ENCODE data around the gene SFTPA2.
"Not testable (repeated sequence)": the region's sequence is repeated elsewhere in the genome, so short reads cannot be mapped to it uniquely, and the experiment has no call there.

Gene SFTPA2

DNA sequence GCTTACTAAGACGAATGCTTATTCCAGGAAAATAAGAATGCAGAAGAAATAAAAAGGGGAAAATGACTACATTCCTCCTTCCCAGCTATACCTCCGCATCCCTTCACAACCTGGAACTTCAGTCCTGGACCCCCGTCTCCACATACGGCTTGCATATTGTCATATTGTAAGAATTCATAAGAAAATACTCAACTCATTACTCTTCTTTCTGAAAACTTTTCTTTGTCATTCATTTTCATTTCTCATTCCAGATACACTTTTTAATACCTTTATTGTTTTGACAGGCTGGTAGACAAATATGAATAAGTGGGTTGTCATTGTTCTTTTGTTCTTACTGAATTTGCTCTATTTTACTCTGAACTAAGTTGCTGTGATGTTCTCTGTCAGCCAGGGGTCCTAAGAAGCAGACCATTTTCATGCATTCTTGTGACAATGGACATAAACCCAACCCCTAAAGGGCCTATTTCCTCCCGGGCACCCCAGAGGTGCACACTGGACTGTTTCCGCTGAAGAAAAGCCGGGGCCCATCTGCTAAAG lies 23.3 kb upstream of the SFTPA2 start:
- Histone ChIP-seq H3K9me3 (ENCODE audit: insufficient read depth, low read length) (no peaks in the 10 kb centered on the region), H4K20me1 (ENCODE audit: insufficient read depth, low read length) (no peaks in the 10 kb centered on the region)
- TF ChIP-seq, protein P1, sequence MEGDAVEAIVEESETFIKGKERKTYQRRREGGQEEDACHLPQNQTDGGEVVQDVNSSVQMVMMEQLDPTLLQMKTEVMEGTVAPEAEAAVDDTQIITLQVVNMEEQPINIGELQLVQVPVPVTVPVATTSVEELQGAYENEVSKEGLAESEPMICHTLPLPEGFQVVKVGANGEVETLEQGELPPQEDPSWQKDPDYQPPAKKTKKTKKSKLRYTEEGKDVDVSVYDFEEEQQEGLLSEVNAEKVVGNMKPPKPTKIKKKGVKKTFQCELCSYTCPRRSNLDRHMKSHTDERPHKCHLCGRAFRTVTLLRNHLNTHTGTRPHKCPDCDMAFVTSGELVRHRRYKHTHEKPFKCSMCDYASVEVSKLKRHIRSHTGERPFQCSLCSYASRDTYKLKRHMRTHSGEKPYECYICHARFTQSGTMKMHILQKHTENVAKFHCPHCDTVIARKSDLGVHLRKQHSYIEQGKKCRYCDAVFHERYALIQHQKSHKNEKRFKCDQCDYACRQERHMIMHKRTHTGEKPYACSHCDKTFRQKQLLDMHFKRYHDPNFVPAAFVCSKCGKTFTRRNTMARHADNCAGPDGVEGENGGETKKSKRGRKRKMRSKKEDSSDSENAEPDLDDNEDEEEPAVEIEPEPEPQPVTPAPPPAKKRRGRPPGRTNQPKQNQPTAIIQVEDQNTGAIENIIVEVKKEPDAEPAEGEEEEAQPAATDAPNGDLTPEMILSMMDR (IDR thresholded peaks at IDR 0.05; ENCODE audit: low read depth, low read length) = no peak
- no peak for TF ChIP-seq EZH2phosphoT487 (IDR thresholded peaks at IDR 0.05; ENCODE audit: low read depth)

DNA sequence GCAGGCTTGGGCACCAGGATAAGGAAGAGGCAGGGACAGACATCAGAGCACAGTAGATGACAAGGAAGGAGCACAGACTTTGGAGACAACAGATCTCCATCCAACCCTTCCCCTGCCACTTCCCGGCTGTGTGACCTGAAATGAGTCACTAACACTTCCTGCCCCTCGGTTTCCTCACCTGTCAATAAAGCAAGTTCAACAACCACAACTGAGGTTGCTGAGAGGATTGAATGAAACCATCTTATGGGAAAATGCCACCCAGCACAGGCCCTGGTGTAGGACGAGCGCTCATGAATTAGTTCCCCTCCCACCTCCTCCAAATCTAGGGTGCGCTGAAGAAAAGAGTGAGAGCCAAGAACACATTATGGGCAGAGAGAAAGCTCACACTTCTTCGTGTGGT lies 22.7 kb upstream of the SFTPA2 start:
- not testable (repeated sequence) for H3K9ac ChIP-seq (ENCODE audit: low read length); H3K79me2 ChIP-seq (ENCODE audit: low read length); H3K27ac ChIP-seq (ENCODE audit: low read length); H3K4me1 ChIP-seq (ENCODE audit: low read length); H3K4me2 ChIP-seq (ENCODE audit: low read length); H2AFZ ChIP-seq (ENCODE audit: low read depth, low read length); H3K27me3 ChIP-seq (ENCODE audit: low read depth, low read length); H3K4me3 ChIP-seq (ENCODE audit: low read length); H3K36me3 ChIP-seq (replicated peaks; ENCODE audit: low read depth, low read length); H3K9me3 ChIP-seq (ENCODE audit: insufficient read depth, low read length); H4K20me1 ChIP-seq (ENCODE audit: insufficient read depth, low read length)

More for the DNA sequence above, 23.3 kb upstream of the SFTPA2 start:
- no peaks in the 10 kb centered on the region for H3K4me1 ChIP-seq (ENCODE audit: low read length)
- H2AFZ ChIP-seq (ENCODE audit: low read depth, low read length) = no peak overlapping the region
- no peaks in the 10 kb centered on the region for H3K36me3 ChIP-seq (replicated peaks; ENCODE audit: low read depth, low read length)
- H3K4me3 ChIP-seq (ENCODE audit: low read length) = no peak overlapping the region
- no peaks in the 10 kb centered on the region for H3K79me2 ChIP-seq (ENCODE audit: low read length)
- no peak overlapping the region for H3K9ac ChIP-seq (ENCODE audit: low read length)
- peaks cover 4% of the 10 kb centered on the region; the same call in 1 of the 2 replicates for H3K27me3 ChIP-seq (ENCODE audit: low read depth, low read length)
- H3K27ac ChIP-seq (ENCODE audit: low read length) = no peak overlapping the region
- no peak overlapping the region for H3K4me2 ChIP-seq (ENCODE audit: low read length)

DNA sequence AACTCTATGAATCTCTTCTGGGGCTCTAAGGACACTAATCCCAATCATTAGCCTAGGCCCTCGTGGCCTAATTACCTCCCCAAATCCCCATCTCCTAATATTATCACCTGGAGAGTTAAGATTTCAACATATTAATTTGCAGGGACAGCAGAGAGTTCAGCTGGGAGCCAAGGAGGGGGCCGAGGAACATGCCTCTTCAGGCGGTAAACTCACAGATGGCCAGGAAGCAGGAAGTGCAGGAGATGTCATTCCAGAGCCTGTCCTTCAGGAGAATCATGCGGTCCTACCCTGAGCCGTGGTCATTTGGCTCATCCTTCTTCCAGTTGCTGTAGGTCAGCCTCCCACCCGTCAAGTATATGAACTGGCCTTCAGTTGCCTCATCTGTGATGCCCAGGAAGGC lies 21.9 kb upstream of the SFTPA2 start:
- Histone ChIP-seq H3K4me2 (ENCODE audit: low read length) (no peak overlapping the region), H2AFZ (ENCODE audit: low read depth, low read length) (no peak overlapping the region), H4K20me1 (ENCODE audit: insufficient read depth, low read length) (no peaks in the 10 kb centered on the region), H3K9me3 (ENCODE audit: insufficient read depth, low read length) (no peaks in the 10 kb centered on the region), H3K27ac (ENCODE audit: low read length) (no peak overlapping the region), H3K79me2 (ENCODE audit: low read length) (no peaks in the 10 kb centered on the region), H3K4me3 (ENCODE audit: low read length) (no peak overlapping the region), H3K27me3 (ENCODE audit: low read depth, low read length) (peaks cover 15% of the 10 kb centered on the region), H3K9ac (ENCODE audit: low read length) (no peak overlapping the region), H3K4me1 (ENCODE audit: low read length) (no peaks in the 10 kb centered on the region), H3K36me3 (replicated peaks; ENCODE audit: low read depth, low read length) (no peaks in the 10 kb centered on the region)
- TF ChIP-seq, protein P1 (IDR thresholded peaks at IDR 0.05; ENCODE audit: low read depth, low read length) = no peak
- no peak for TF ChIP-seq EZH2phosphoT487 (IDR thresholded peaks at IDR 0.05; ENCODE audit: low read depth)

DNA sequence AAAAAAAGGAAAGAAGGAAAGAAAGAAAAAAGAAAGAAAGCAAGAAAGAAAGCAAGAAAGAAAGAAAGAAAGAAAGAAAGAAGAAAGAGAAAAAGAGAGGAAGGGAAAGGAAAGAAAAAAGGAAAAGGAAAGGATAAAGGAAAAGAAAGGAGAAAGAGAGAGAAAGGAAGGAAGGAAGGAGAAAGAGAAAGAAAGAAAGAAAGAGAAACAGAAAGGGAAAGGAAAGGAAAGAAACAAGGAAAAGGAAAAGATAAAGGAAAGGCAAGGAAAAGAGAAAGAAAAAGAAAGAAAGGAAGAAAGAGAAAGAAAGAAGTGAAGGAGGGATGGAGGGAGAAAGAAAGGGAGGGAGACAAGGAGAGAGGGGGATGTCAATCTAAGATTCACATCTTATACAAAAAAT lies 20.8 kb upstream of the SFTPA2 start:
- no peak overlapping the region for H3K9ac ChIP-seq (ENCODE audit: low read length)
- H3K27ac ChIP-seq (ENCODE audit: low read length) = no peak overlapping the region
- no peaks in the 10 kb centered on the region for H4K20me1 ChIP-seq (ENCODE audit: insufficient read depth, low read length)
- H3K9me3 ChIP-seq (ENCODE audit: insufficient read depth, low read length) = no peaks in the 10 kb centered on the region
- H3K4me3 ChIP-seq (ENCODE audit: low read length) = no peak overlapping the region
- no peaks in the 10 kb centered on the region for H3K79me2 ChIP-seq (ENCODE audit: low read length)
- peaks cover 15% of the 10 kb centered on the region for H3K27me3 ChIP-seq (ENCODE audit: low read depth, low read length)
- no peak for TF ChIP-seq EZH2phosphoT487 (IDR thresholded peaks at IDR 0.05; ENCODE audit: low read depth)
- TF ChIP-seq, protein P1 (IDR thresholded peaks at IDR 0.05; ENCODE audit: low read depth, low read length) = no peak
- H3K4me2 ChIP-seq (ENCODE audit: low read length) = no peak overlapping the region
- no peak overlapping the region for H2AFZ ChIP-seq (ENCODE audit: low read depth, low read length)
- no peaks in the 10 kb centered on the region for H3K36me3 ChIP-seq (replicated peaks; ENCODE audit: low read depth, low read length)
- H3K4me1 ChIP-seq (ENCODE audit: low read length) = no peaks in the 10 kb centered on the region

DNA sequence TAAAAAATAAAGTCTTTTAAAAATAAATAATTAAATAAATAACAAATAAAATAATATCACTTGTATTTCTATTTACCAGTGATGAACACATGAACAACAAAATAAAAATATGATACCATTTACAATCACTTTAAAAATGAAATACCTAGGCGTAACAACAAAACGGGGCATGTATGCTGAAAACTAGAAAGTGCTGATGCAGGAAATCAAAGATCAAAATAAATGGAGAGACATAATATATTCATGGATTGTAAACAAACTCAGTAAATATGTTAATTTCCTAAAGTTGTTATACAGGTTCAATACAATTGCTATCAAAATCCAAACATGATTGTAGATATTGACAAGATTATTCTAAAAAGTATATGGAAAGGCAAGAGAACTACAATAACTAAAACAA lies 19.2 kb upstream of the SFTPA2 start:
- peaks cover 15% of the 10 kb centered on the region for H3K27me3 ChIP-seq (ENCODE audit: low read depth, low read length)
- H3K9ac ChIP-seq (ENCODE audit: low read length) = no peak overlapping the region
- TF ChIP-seq, protein P1 (IDR thresholded peaks at IDR 0.05; ENCODE audit: low read depth, low read length) = no peak
- no peak for TF ChIP-seq EZH2phosphoT487 (IDR thresholded peaks at IDR 0.05; ENCODE audit: low read depth)
- H3K36me3 ChIP-seq (replicated peaks; ENCODE audit: low read depth, low read length) = no peaks in the 10 kb centered on the region
- no peak overlapping the region for H3K27ac ChIP-seq (ENCODE audit: low read length)
- no peaks in the 10 kb centered on the region for H3K4me1 ChIP-seq (ENCODE audit: low read length)
- H3K4me3 ChIP-seq (ENCODE audit: low read length) = no peak overlapping the region
- no peak overlapping the region for H3K4me2 ChIP-seq (ENCODE audit: low read length)
- H3K79me2 ChIP-seq (ENCODE audit: low read length) = no peaks in the 10 kb centered on the region
- no peaks in the 10 kb centered on the region for H3K9me3 ChIP-seq (ENCODE audit: insufficient read depth, low read length)
- H4K20me1 ChIP-seq (ENCODE audit: insufficient read depth, low read length) = no peaks in the 10 kb centered on the region
- H2AFZ ChIP-seq (ENCODE audit: low read depth, low read length) = no peak overlapping the region

DNA sequence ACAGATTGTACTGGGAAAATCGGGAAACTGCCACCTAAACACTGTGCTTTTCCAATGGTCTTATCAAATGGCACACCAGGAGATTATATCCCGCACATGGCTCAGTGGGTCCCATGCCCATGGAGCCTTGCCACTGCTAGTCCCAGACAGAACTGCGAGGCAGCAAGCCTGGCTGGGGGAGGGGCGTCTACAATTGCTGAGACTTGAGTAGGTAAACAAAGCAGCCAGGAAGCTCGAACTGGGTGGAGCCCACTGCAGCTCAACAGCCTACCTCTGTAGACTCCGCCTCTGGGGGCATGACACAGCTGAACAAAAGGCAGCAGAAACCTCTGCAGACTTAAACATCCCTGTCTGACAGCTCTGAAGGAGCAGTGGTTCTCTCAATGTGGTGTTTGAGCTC lies 10.4 kb upstream of the SFTPA2 start:
- H2AFZ ChIP-seq (ENCODE audit: low read depth, low read length); H3K4me3 ChIP-seq (ENCODE audit: low read length); H3K27ac ChIP-seq (ENCODE audit: low read length); H3K36me3 ChIP-seq (replicated peaks; ENCODE audit: low read depth, low read length); H4K20me1 ChIP-seq (ENCODE audit: insufficient read depth, low read length); H3K4me1 ChIP-seq (ENCODE audit: low read length); H3K79me2 ChIP-seq (ENCODE audit: low read length); H3K4me2 ChIP-seq (ENCODE audit: low read length); H3K9ac ChIP-seq (ENCODE audit: low read length); H3K9me3 ChIP-seq (ENCODE audit: insufficient read depth, low read length); H3K27me3 ChIP-seq (ENCODE audit: low read depth, low read length): not testable (repeated sequence)

All from OCI-LY3 (cell line).